ENCODE measurements around the gene FAM83D.

DNA sequence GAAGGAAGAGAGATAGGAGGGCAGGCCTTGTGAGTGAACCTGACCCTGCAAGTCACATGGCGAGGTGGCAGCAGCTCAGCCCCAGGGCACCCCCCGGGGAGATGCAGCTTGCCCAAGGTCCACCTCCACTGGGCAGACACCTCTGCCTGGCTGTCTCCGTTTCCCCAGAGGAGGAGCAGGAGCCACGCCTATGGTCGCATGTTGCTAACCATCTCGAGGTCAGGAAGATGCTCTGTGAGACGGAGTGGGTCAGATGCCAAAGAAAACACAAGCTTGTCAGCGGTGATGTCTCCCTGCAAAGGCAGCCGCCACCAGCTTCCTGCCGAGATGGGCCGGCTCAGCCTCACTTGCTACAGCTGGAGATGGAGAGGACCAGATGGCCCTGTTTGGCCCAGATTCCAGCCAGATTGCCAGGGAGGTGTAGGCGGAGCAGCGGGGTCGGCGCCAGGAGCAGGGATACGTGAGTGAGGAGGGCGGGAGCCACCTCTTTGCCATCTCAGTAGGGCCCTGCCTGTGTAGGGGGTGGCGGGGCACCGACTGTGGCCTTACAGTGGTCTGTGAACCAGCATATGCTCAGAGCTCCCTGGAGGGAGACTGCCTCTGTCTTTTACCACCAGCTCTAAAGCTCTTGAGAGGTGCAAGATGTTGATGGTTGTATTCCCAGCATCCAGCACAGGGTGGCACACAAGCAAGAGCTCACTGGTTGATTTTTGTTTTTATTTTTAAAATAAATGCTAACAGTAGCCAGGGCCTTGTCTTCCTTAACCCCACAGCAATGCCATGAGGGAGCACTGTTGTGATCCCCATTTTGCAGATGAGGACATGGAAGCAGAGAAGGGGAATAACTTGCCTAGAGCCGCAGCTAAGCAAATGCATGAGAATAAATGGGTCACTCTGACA is 42.9 kb upstream of the FAM83D start:
- TF ChIP-seq POLR2AphosphoS5 (IDR thresholded peaks at IDR 0.05; ENCODE audit: borderline replicate concordance, low read depth, low read length): no peak
- TF ChIP-seq EZH2 (IDR thresholded peaks at IDR 0.05): no peak

Measured in SK-N-MC (cell line).